EH (cell line): Measurements from ENCODE around the gene UGCG.

Experiments used
- DNase-seq: peaks from one replicate; pipeline ENCODE4 v3.0.0-alpha.2; 2015; ENCODE audit warnings: low read depth

The UGCG gene

GRCh38 chr9:111984086-111984802, 87.6 kb downstream of the UGCG start:
- no peak for DNase-seq
